SK-N-SH treated with all-trans-retinoic acid at 6 μM for 48 hours (cell line): ENCODE data around the gene FGF11.

Experiments used
- ARNTL ChIP-seq: fragments of 450-650 bp; formaldehyde crosslinking; IDR thresholded peaks from 2 replicates; pipeline ENCODE4 v1.5.0; 2020; ENCODE audit warnings: low read depth, mild to moderate bottlenecking, moderate library complexity, borderline replicate concordance
- BACH2 ChIP-seq: fragments of 250-450 bp; sonication (Bioruptor Pico); IDR thresholded peaks from 2 replicates; pipeline ENCODE4 v1.9.0; 2021; ENCODE audit warnings: mild to moderate bottlenecking, borderline replicate concordance
- CREB5 ChIP-seq: fragments of 250-450 bp; sonication (Bioruptor Pico); IDR thresholded peaks from 2 replicates; pipeline ENCODE4 v1.5.1; 2020; ENCODE audit warnings: low read depth, mild to moderate bottlenecking, moderate library complexity
- CSRNP3 ChIP-seq: fragments of 250-450 bp; sonication (Bioruptor Pico); IDR thresholded peaks from 2 replicates; pipeline ENCODE4 v1.5.1; 2021; ENCODE audit warnings: mild to moderate bottlenecking, moderate library complexity
- ESRRG ChIP-seq: fragments of 250-450 bp; sonication (Bioruptor Pico); IDR thresholded peaks from 2 replicates; pipeline ENCODE4 v1.6.1; 2021; ENCODE audit warnings: mild to moderate bottlenecking
- ISL1 ChIP-seq: fragments of 250-450 bp; sonication (Bioruptor Pico); IDR thresholded peaks from 2 replicates; pipeline ENCODE4 v2.1.2; 2022; ENCODE audit warnings: mild to moderate bottlenecking, moderate library complexity
- OSR1 ChIP-seq: fragments of 250-450 bp; sonication (Bioruptor Pico); IDR thresholded peaks from 2 replicates; pipeline ENCODE4 v1.8.0; 2022; ENCODE audit warnings: moderate library complexity, mild to moderate bottlenecking, inconsistent platforms
- PATZ1 ChIP-seq: fragments of 250-450 bp; sonication (Bioruptor Pico); IDR thresholded peaks from 2 replicates; pipeline ENCODE4 v1.8.0; 2020; ENCODE audit warnings: mild to moderate bottlenecking, moderate library complexity, borderline replicate concordance
- PPARA ChIP-seq: fragments of 250-450 bp; sonication (Bioruptor Pico); IDR thresholded peaks from 2 replicates; pipeline ENCODE4 v1.5.0; 2020; ENCODE audit warnings: mild to moderate bottlenecking, borderline replicate concordance
- RARB ChIP-seq: fragments of 250-450 bp; sonication (Bioruptor Pico); IDR thresholded peaks from 2 replicates; pipeline ENCODE4 v1.8.0; 2021; ENCODE audit warnings: mild to moderate bottlenecking, moderate library complexity
- SNAI2 ChIP-seq: fragments of 250-450 bp; sonication (Bioruptor Pico); IDR thresholded peaks from 2 replicates; pipeline ENCODE4 v1.5.0; 2020; ENCODE audit warnings: mild to moderate bottlenecking, moderate library complexity
- ZFP30 ChIP-seq: fragments of 450-650 bp; formaldehyde crosslinking; IDR thresholded peaks from 2 replicates; pipeline ENCODE4 v1.5.0; 2022; ENCODE audit warnings: mild to moderate bottlenecking, moderate library complexity
- ZNF565 ChIP-seq: fragments of 450-650 bp; formaldehyde crosslinking; conservative IDR thresholded peaks from 2 replicates; pipeline ENCODE4 v1.5.0; 2020; ENCODE audit warnings: low read depth, mild to moderate bottlenecking, moderate library complexity

GRCh38 chr17:7429722-7430121 lies 9.6 kb upstream of the FGF11 start:
- no peak for TF ChIP-seq ARNTL
- no peak for TF ChIP-seq RARB
- no peak for TF ChIP-seq BACH2 (CRISPR knock-in tag)
- TF ChIP-seq ZFP30 (CRISPR knock-in tag): no peak
- TF ChIP-seq PATZ1: no peak
- no peak for TF ChIP-seq CREB5
- TF ChIP-seq OSR1 (CRISPR knock-in tag): no peak
- TF ChIP-seq CSRNP3 (CRISPR knock-in tag): no peak
- TF ChIP-seq SNAI2 (CRISPR knock-in tag): no peak
- TF ChIP-seq PPARA (CRISPR knock-in tag): no peak
- TF ChIP-seq ISL1 (CRISPR knock-in tag): no peak
- TF ChIP-seq ESRRG (CRISPR knock-in tag): no peak
- no peak for TF ChIP-seq ZNF565
